K562 (cell line): Measurements from ENCODE around the gene PRTN3. TPM values are rescaled to one million over a fixed set of nuclear protein-coding genes. Genes with fewer than 3 reads are reported as not detected.

ENCODE experiments used
- CHAMP1 ChIP-seq: fragments of 450-650 bp; IDR thresholded peaks from 2 replicates; pipeline ENCODE4 v1.6.1; 2016; ENCODE audit warnings: mild to moderate bottlenecking
- CREM ChIP-seq: IDR thresholded peaks from 2 replicates; pipeline ENCODE4 v1.6.1; 2014; ENCODE audit warnings: antibody characterized with exemption, low read depth
- FOXM1 ChIP-seq, 2 experiments: fragments of 450-650 bp in 1 of 2; sonication (generic) in 1 of 2; formaldehyde crosslinking in 1 of 2; IDR thresholded peaks; 2 replicates each; pipeline versions ENCODE4 v1.6.1 to v1.9.0; 2017 to 2022; ENCODE audit warnings: low read depth in 2 of 2, mild to moderate bottlenecking in 2 of 2, missing genetic modification reagents in 1 of 2, moderate library complexity in 1 of 2
- GMEB1 ChIP-seq: fragments of 250-450 bp; sonication (Bioruptor Pico); IDR thresholded peaks from 2 replicates; pipeline ENCODE4 v1.4.0; 2020; ENCODE audit warnings: mild to moderate bottlenecking
- MTA3 ChIP-seq: fragments of 450-650 bp; formaldehyde crosslinking; IDR thresholded peaks from 2 replicates; pipeline ENCODE4 v1.6.1; 2017; ENCODE audit warnings: mild to moderate bottlenecking, borderline replicate concordance
- PHB2 ChIP-seq: fragments of 450-650 bp; IDR thresholded peaks from 2 replicates; pipeline ENCODE4 v1.6.1; 2017; ENCODE audit warnings: low read depth
- PHF8 ChIP-seq: fragments of 200-600 bp; sonication (generic); IDR thresholded peaks from 2 replicates; pipeline ENCODE4 v1.6.1; 2012; ENCODE audit warnings: mixed run types, mild to moderate bottlenecking, inconsistent platforms, low read length, moderate library complexity, borderline replicate concordance
- POU5F1 ChIP-seq: fragments of 150-350 bp; IDR thresholded peaks from 2 replicates; pipeline ENCODE4 v1.6.1; 2014; ENCODE audit warnings: borderline replicate concordance, low read length, low read depth, mild to moderate bottlenecking; ENCODE audit not compliant: partially characterized antibody
- SMARCE1 ChIP-seq: fragments of 450-650 bp; IDR thresholded peaks from 2 replicates; pipeline ENCODE4 v1.7.1; 2016; ENCODE audit warnings: mild to moderate bottlenecking
- THAP7 ChIP-seq: fragments of 250-450 bp; sonication (Bioruptor Pico); IDR thresholded peaks from 2 replicates; pipeline ENCODE4 v1.5.0; 2021
- XRCC3 ChIP-seq: fragments of 450-650 bp; IDR thresholded peaks from 2 replicates; pipeline ENCODE4 v1.6.1; 2017; ENCODE audit warnings: mild to moderate bottlenecking, moderate library complexity
- ZBTB7A ChIP-seq: IDR thresholded peaks from 2 replicates; pipeline ENCODE4 v1.6.1; 2011; ENCODE audit warnings: low read depth, mild to moderate bottlenecking, low read length, moderate library complexity, borderline replicate concordance; ENCODE audit not compliant: control insufficient read depth
- ZNF197 ChIP-seq: fragments of 200-800 bp; sonication (Bioruptor generic); IDR thresholded peaks from 2 replicates; pipeline ENCODE4 v1.6.1; 2016; ENCODE audit warnings: low read depth, missing genetic modification characterization, missing compliant biosample characterization
- ZNF584 ChIP-seq: fragments of 200-800 bp; sonication (Bioruptor generic); IDR thresholded peaks from 2 replicates; pipeline ENCODE4 v1.6.1; 2016; ENCODE audit warnings: low read depth, mild to moderate bottlenecking, missing genetic modification characterization, missing compliant biosample characterization
- ZNF592 ChIP-seq: fragments of 450-650 bp; IDR thresholded peaks from 2 replicates; pipeline ENCODE4 v1.6.1; 2017; ENCODE audit warnings: antibody characterized with exemption, mild to moderate bottlenecking
- polyA plus RNA-seq, 8 experiments: library from polyadenylated mRNA; depleted of rRNA in 4 of 8; stranded (reverse) in 5 of 8; unstranded in 3 of 8; fragments of >200 nt; fragmentation: Nextera tagmentation in 2 of 8; fragmentation: Illumina TruSeq in 1 of 8; extraction: Ambion mirVana in 2 of 8; extraction: Trizol in 1 of 8; gene quantifications; 2 replicates each; pipeline versions ENCODE4 v1.2.1 to v1.2.3, GENCODE V29; 2011 to 2014; ENCODE audit warnings: inconsistent platforms in 1 of 8, missing spikeins in 1 of 8
- total RNA-seq, 7 experiments: library from RNA; depleted of rRNA in 6 of 7; stranded (reverse); fragments of >200 nt in 6 of 7; fragmentation: Illumina TruSeq in 2 of 7; extraction: Trizol in 2 of 7; gene quantifications; 2 replicates each; pipeline versions ENCODE4 v1.2.1 to v1.2.3, GENCODE V29; 2011 to 2021; ENCODE audit warnings: low replicate concordance in 1 of 7
- TF ChIP-seq, protein P1 (sequence below): sonication (generic); formaldehyde crosslinking; IDR thresholded peaks from 2 replicates; pipeline ENCODE4 v1.9.0; 2022; ENCODE audit warnings: mild to moderate bottlenecking, missing genetic modification reagents

The PRTN3 gene
- total and polyA plus RNA-seq, 9 of the 15 experiments (the other 6 are each of a cell fraction or from before 2014, with no cell fraction given), result 0.14 to 0.86 (median 0.43) TPM; not detected in 3

- TF ChIP-seq ZNF197 (CRISPR knock-in tag) (peak; percentile 76; the same call in 1 of the 2 replicates), XRCC3 (no peak), CHAMP1 (no peak), PHB2 (no peak), THAP7 (CRISPR knock-in tag) (no peak), ZNF592 (0 out of 2 replicates have a peak, but pooled peaks have one; percentile 44), CREM (peak; percentile 66), ZBTB7A (peak; percentile 94), POU5F1 (peak; percentile 69), FOXM1 (IDR thresholded peaks at IDR 0.05; ENCODE audit: low read depth) (no peak), FOXM1 (CRISPR knock-in tag; IDR thresholded peaks at IDR 0.05; ENCODE audit: low read depth) (peak; percentile 51; the same call in 1 of the 2 replicates), MTA3 (peak; percentile 80; the same call in 1 of the 2 replicates), GMEB1 (CRISPR knock-in tag) (peak; percentile 28; the same call in 1 of the 2 replicates), PHF8 (peak; percentile 29; the same call in 1 of the 2 replicates), SMARCE1 (no peak), ZNF584 (CRISPR knock-in tag) (peak; percentile 88)
- TF ChIP-seq, protein P1, sequence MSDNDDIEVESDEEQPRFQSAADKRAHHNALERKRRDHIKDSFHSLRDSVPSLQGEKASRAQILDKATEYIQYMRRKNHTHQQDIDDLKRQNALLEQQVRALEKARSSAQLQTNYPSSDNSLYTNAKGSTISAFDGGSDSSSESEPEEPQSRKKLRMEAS (CRISPR knock-in tag), result peak; percentile 73; the same call in 1 of the 2 replicates
These were observed 43.0 kb upstream of the PRTN3 start (continued) for GRCh38 chr19:797528-798414.
